Fibroblast of lung (primary cell): Measurements from ENCODE around the gene PTPN7.

Experiments
- EZH2 ChIP-seq: IDR thresholded peaks from 2 replicates; pipeline ENCODE4 v1.5.1; 2012; ENCODE audit warnings: low read length, control low read depth, mild to moderate bottlenecking; ENCODE audit errors: missing control alignments
- TF ChIP-seq, protein P1 (sequence below), 2 donors: IDR thresholded peaks in 1 of 2; conservative IDR thresholded peaks in 1 of 2; 1 replicate in 1 of 2; 2 replicates in 1 of 2; pipeline ENCODE4 v1.5.1; 2011 to 2012; ENCODE audit warnings: low read length in 2 of 2, control low read depth in 1 of 2, inconsistent platforms in 1 of 2, low read depth in 1 of 2, mild to moderate bottlenecking in 1 of 2

- TF ChIP-seq, protein P1, sequence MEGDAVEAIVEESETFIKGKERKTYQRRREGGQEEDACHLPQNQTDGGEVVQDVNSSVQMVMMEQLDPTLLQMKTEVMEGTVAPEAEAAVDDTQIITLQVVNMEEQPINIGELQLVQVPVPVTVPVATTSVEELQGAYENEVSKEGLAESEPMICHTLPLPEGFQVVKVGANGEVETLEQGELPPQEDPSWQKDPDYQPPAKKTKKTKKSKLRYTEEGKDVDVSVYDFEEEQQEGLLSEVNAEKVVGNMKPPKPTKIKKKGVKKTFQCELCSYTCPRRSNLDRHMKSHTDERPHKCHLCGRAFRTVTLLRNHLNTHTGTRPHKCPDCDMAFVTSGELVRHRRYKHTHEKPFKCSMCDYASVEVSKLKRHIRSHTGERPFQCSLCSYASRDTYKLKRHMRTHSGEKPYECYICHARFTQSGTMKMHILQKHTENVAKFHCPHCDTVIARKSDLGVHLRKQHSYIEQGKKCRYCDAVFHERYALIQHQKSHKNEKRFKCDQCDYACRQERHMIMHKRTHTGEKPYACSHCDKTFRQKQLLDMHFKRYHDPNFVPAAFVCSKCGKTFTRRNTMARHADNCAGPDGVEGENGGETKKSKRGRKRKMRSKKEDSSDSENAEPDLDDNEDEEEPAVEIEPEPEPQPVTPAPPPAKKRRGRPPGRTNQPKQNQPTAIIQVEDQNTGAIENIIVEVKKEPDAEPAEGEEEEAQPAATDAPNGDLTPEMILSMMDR (conservative IDR thresholded peaks at IDR 0.05 in 1 of 2, IDR thresholded peaks at IDR 0.05 in 1 of 2; ENCODE audit: low read depth in 1 of 2, low read length in 2 of 2): no peak
- TF ChIP-seq EZH2: no peak
Observed at GRCh38 chr1:202129453-202130296, 30.7 kb downstream of the PTPN7 start.
